H1 (cell line): ENCODE results near the gene IL9R. TPM values are rescaled to one million over a fixed set of nuclear protein-coding genes. Genes with fewer than 3 reads are reported as not detected.

Experiments used
- CTCF ChIA-PET: fragments of 300-600 bp; sonication (Branson Sonifier 250); formaldehyde crosslinking; loops from one replicate; lab custom pipeline; 2021; ENCODE audit not compliant: partially characterized antibody; lab: Charles Lee
- POLR2A ChIA-PET: fragments of 300-600 bp; sonication (Branson Sonifier 250); formaldehyde crosslinking; loops from one replicate; lab custom pipeline; 2021; ENCODE audit warnings: inconsistent platforms; ENCODE audit not compliant: partially characterized antibody; lab: Charles Lee
- DNase-seq, 2 experiments: peaks; one replicate each; pipeline versions ENCODE4 v3.0.0 to v3.0.0-alpha.2; 2010 to 2022; ENCODE audit warnings: low spot score in 2 of 2, low read depth in 1 of 2, mixed read lengths in 1 of 2
- FAIRE-seq: peaks from 2 replicates; lab custom pipeline; 2011; peaks lifted over from hg19 to GRCh38; lab: Jason Lieb, UNC
- H2AFZ ChIP-seq: 2 replicates; pipeline ENCODE4 v1.8.1; 2012; ENCODE audit warnings: low read length, inconsistent platforms
- H2AK5ac ChIP-seq: 2 replicates; pipeline ENCODE4 v1.6.1; 2013; ENCODE audit warnings: low read depth, low read length
- H2BK120ac ChIP-seq: replicated peaks from 2 replicates; pipeline ENCODE3; 2013; ENCODE audit warnings: low read depth, low read length, inconsistent platforms
- H2BK12ac ChIP-seq: 2 replicates; pipeline ENCODE4 v1.6.1; 2013; ENCODE audit warnings: low read depth, low read length
- H2BK15ac ChIP-seq: 2 replicates; pipeline ENCODE4 v1.6.1; 2013; ENCODE audit warnings: low read length
- H2BK20ac ChIP-seq: 2 replicates; pipeline ENCODE4 v1.6.1; 2013; ENCODE audit warnings: low read length
- H2BK5ac ChIP-seq: 2 replicates; pipeline ENCODE4 v1.6.1; 2013; ENCODE audit warnings: low read depth, low read length
- H3K14ac ChIP-seq: 2 replicates; pipeline ENCODE4 v1.6.1; 2013; ENCODE audit warnings: inconsistent platforms; ENCODE audit not compliant: insufficient read length
- H3K18ac ChIP-seq: 2 replicates; pipeline ENCODE4 v1.6.1; 2013; ENCODE audit warnings: low read length; ENCODE audit errors: extremely low read depth
- H3K23ac ChIP-seq: 2 replicates; pipeline ENCODE4 v1.6.1; 2013; ENCODE audit warnings: inconsistent platforms; ENCODE audit not compliant: insufficient read length
- H3K23me2 ChIP-seq: 2 replicates; pipeline ENCODE4 v1.6.1; 2013; ENCODE audit warnings: low read depth, low read length
- H3K27ac ChIP-seq: 2 replicates; pipeline ENCODE4 v1.6.1; 2011; ENCODE audit warnings: low read depth, low read length, inconsistent platforms
- H3K27me3 ChIP-seq, 4 experiments: replicated peaks in 1 of 4; 1 replicate in 1 of 4; 2 replicates in 3 of 4; pipeline versions ENCODE4 v1.6.1 to v1.8.1; 2011 to 2013; ENCODE audit warnings: low read length in 3 of 4, mild to moderate bottlenecking in 3 of 4, inconsistent platforms in 2 of 4, mixed read lengths in 2 of 4, moderate library complexity in 1 of 4; ENCODE audit not compliant: control insufficient read depth in 3 of 4, insufficient read depth in 3 of 4; ENCODE audit errors: extremely low read depth in 1 of 4
- H3K36me3 ChIP-seq, 4 experiments: 2 replicates each; pipeline versions ENCODE4 v1.6.1 to v1.8.1; 2011 to 2013; ENCODE audit warnings: mild to moderate bottlenecking in 4 of 4, low read length in 3 of 4, moderate library complexity in 2 of 4, control low read depth in 1 of 4, inconsistent platforms in 1 of 4; ENCODE audit not compliant: insufficient read depth in 4 of 4, control insufficient read depth in 2 of 4
- H3K4ac ChIP-seq: replicated peaks from 2 replicates; pipeline ENCODE3; 2013; ENCODE audit warnings: low read length, low read depth, mixed read lengths, inconsistent platforms; ENCODE audit not compliant: insufficient read length
- H3K4me1 ChIP-seq, 4 experiments: replicated peaks in 1 of 4; 1 replicate in 1 of 4; 2 replicates in 3 of 4; pipeline versions ENCODE4 v1.6.1 to v1.8.1; 2011 to 2013; ENCODE audit warnings: low read length in 3 of 4, inconsistent platforms in 2 of 4, mixed read lengths in 1 of 4; ENCODE audit not compliant: insufficient read depth in 4 of 4, control insufficient read depth in 3 of 4
- H3K4me2 ChIP-seq, 2 experiments: 2 replicates each; pipeline versions ENCODE4 v1.6.1 to v1.8.1; 2011 to 2013; ENCODE audit warnings: low read depth in 2 of 2, low read length in 2 of 2, control low read depth in 1 of 2, inconsistent platforms in 1 of 2, mild to moderate bottlenecking in 1 of 2; ENCODE audit not compliant: insufficient read depth in 1 of 2
- H3K4me3 ChIP-seq, 4 experiments: fragments of 200-600, 300-600 bp in 1 of 4; sonication (generic), shearing (Covaris generic), sonication (Bioruptor Twin) in 1 of 4; 2 replicates each; pipeline versions ENCODE4 v1.5.1 to v1.8.1; 2011 to 2016; ENCODE audit warnings: low read length in 4 of 4, low read depth in 3 of 4, control low read depth in 2 of 4, inconsistent platforms in 2 of 4, mild to moderate bottlenecking in 2 of 4, mixed read lengths in 1 of 4, moderate library complexity in 1 of 4; ENCODE audit not compliant: insufficient read depth in 2 of 4; ENCODE audit errors: extremely low read depth in 1 of 4
- H3K56ac ChIP-seq: replicated peaks from 2 replicates; pipeline ENCODE3; 2013; ENCODE audit warnings: low read depth, mild to moderate bottlenecking, mixed read lengths, low read length, inconsistent platforms; ENCODE audit not compliant: insufficient read length
- H3K79me1 ChIP-seq: 2 replicates; pipeline ENCODE4 v1.6.1; 2013; ENCODE audit warnings: low read depth, low read length, control low read depth
- H3K79me2 ChIP-seq, 2 experiments: 2 replicates each; pipeline versions ENCODE4 v1.6.1 to v1.8.1; 2012 to 2013; ENCODE audit warnings: low read length in 2 of 2, mild to moderate bottlenecking in 2 of 2, inconsistent platforms in 1 of 2; ENCODE audit not compliant: insufficient read depth in 2 of 2, control insufficient read depth in 1 of 2
- H3K9ac ChIP-seq, 4 experiments: replicated peaks in 1 of 4; 1 replicate in 1 of 4; 2 replicates in 3 of 4; pipeline versions ENCODE4 v1.6.1 to v1.8.1; 2011 to 2013; ENCODE audit warnings: low read depth in 3 of 4, low read length in 3 of 4, control low read depth in 2 of 4, mild to moderate bottlenecking in 2 of 4, moderate library complexity in 2 of 4, inconsistent platforms in 1 of 4; ENCODE audit errors: extremely low read depth in 1 of 4
- H3K9me3 ChIP-seq, 2 experiments: 2 replicates each; pipeline versions ENCODE4 v1.6.1 to v1.8.1; 2012 to 2013; ENCODE audit warnings: mild to moderate bottlenecking in 2 of 2, moderate library complexity in 2 of 2, control low read depth in 1 of 2, inconsistent platforms in 1 of 2, low read depth in 1 of 2, low read length in 1 of 2, mixed read lengths in 1 of 2; ENCODE audit not compliant: insufficient read depth in 2 of 2
- H4K20me1 ChIP-seq, 2 experiments: replicated peaks in 1 of 2; 2 replicates each; pipeline versions ENCODE3 to v1.8.1; 2011 to 2013; ENCODE audit warnings: inconsistent platforms in 2 of 2, low read length in 2 of 2, mild to moderate bottlenecking in 1 of 2; ENCODE audit not compliant: insufficient read depth in 2 of 2, control insufficient read depth in 1 of 2
- H4K5ac ChIP-seq: 2 replicates; pipeline ENCODE4 v1.6.1; 2013; ENCODE audit warnings: low read length, low read depth, mixed read lengths, inconsistent platforms; ENCODE audit not compliant: insufficient read length
- H4K8ac ChIP-seq: 2 replicates; pipeline ENCODE4 v1.8.0; 2013; ENCODE audit warnings: mild to moderate bottlenecking, moderate library complexity, low read length, inconsistent platforms; ENCODE audit not compliant: insufficient read depth; ENCODE audit errors: extremely low read depth
- H4K91ac ChIP-seq: replicated peaks from 2 replicates; pipeline ENCODE3; 2013; ENCODE audit warnings: low read length, mixed read lengths, inconsistent platforms; ENCODE audit not compliant: insufficient read length
- WGBS, 2 experiments: shearing (Covaris generic) in 1 of 2; methylation state at CpG; one replicate each; pipeline versions ENCODE4 v1.1.6 to v1.1.7; 2013 to 2015; ENCODE audit warnings: low lambda C conversion rate in 2 of 2, mixed read lengths in 2 of 2, inconsistent platforms in 1 of 2, low coverage in 1 of 2, missing lambda C conversion rate in 1 of 2; ENCODE audit not compliant: insufficient replicate concordance in 2 of 2, insufficient coverage in 1 of 2, insufficient read length in 1 of 2; ENCODE audit errors: extremely low coverage in 1 of 2, missing lambda C conversion rate in 1 of 2; 5-methylcytosine and 5-hydroxymethylcytosine counted together
- polyA plus RNA-seq, 7 experiments: library from polyadenylated mRNA; depleted of rRNA in 3 of 7; stranded (reverse) in 5 of 7; unstranded in 2 of 7; fragments of >200 nt in 5 of 7; fragments of 200-250 nt in 2 of 7; gene quantifications; 1 replicate in 5 of 7; 2 replicates in 1 of 7; 4 replicates in 1 of 7; pipeline versions ENCODE4 v1.2.1 to v1.2.3, GENCODE V29; 2011 to 2013; ENCODE audit warnings: missing spikeins in 2 of 7, mixed read lengths in 2 of 7
- total RNA-seq: library from RNA; stranded (reverse); fragmentation: NEBNext Ultra II Directional; extraction: Animal tissue kit (Norgen Biotek cat#: 25700); gene quantifications from 2 replicates; pipeline ENCODE4 v1.2.1, GENCODE V29; 2021

Gene IL9R
- total and polyA plus RNA-seq, 2 of the 8 experiments (the other 6 are each of a cell fraction or from before 2014, with no cell fraction given): 0.14 to 0.28 TPM

DNA sequence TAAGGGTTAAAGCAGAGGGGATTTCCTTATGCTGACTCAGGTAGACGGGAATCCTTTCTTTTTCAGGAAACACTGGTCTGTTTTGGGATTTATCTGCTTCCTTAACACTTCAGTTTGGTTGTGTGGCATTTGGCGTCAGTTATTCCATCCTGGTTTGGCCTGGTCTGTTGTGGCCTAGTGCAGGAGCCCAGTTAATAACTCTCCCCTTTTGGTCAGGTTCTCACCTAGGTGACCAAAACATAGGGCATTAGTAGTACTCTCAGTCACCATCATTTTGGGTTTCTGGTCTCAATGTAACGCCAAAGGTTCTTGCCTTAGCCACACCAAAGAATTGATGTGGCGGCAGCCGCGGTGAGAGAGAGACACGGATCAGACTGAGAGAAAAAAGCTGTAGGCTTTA is 39.7 kb upstream of the IL9R start:
- no peak overlapping the region for H3K56ac ChIP-seq
- H2BK15ac ChIP-seq: no peak overlapping the region
- H3K14ac ChIP-seq: no peak overlapping the region
- peak overlapping the region; percentile 39 to 69; a peak in 3 of 4 replicates for H3K4me2 ChIP-seq
- no peak overlapping the region for H3K27ac ChIP-seq
- no peaks in the 10 kb centered on the region for H3K36me3 ChIP-seq
- DNase-seq (no peak), FAIRE-seq (no peak)
- H4K20me1 ChIP-seq: no peaks in the 10 kb centered on the region
- POLR2A ChIA-PET: no interaction called here
- H2BK20ac ChIP-seq: 0 out of 2 replicates have a peak overlapping the region, but pooled peaks have one; percentile 61
- H2AK5ac ChIP-seq: no peak overlapping the region
- peak overlapping the region; percentile 60; the same call in 1 of the 2 replicates for H3K18ac ChIP-seq
- peaks cover 6% of the 10 kb centered on the region; the same call in 1 of the 2 replicates for H3K23me2 ChIP-seq
- H3K79me2 ChIP-seq: no peaks in the 10 kb centered on the region
- H3K9me3 ChIP-seq: peaks cover 8 to 27% of the 10 kb centered on the region in 2 experiments; a peak in 3 of 4 replicates
- H3K4ac ChIP-seq: no peak overlapping the region
- no peaks in the 10 kb centered on the region for H3K27me3 ChIP-seq
- H2BK5ac ChIP-seq: no peak overlapping the region; the same call in 1 of the 2 replicates
- no peak overlapping the region for H2BK120ac ChIP-seq
- H3K9ac ChIP-seq: peak overlapping the region in 1 of 4 experiments; percentile 12; a peak in 2 of 7 replicates
- WGBS, 2 experiments: 41% methylated on average over 6 of the region's 7 CpGs; no CpG with 5 or more reads in 1 of the 2 experiments
- H4K91ac ChIP-seq: peak overlapping the region; percentile 80
- H3K79me1 ChIP-seq: no peaks in the 10 kb centered on the region; the same call in 1 of the 2 replicates
- CTCF ChIA-PET: no interaction called here
- H4K8ac ChIP-seq: peak overlapping the region; percentile 3; the same call in 1 of the 2 replicates
- no peak overlapping the region for H3K23ac ChIP-seq
- peak overlapping the region in 2 of 4 experiments; percentile 10 to 30; a peak in 2 of 8 replicates for H3K4me3 ChIP-seq
- no peak overlapping the region for H4K5ac ChIP-seq
- no peak overlapping the region for H2AFZ ChIP-seq
- no peaks in the 10 kb centered on the region; a peak in 1 of 7 replicates for H3K4me1 ChIP-seq
- H2BK12ac ChIP-seq: 0 out of 2 replicates have a peak overlapping the region, but pooled peaks have one; percentile 60
